ENCODE results near the gene RASGRP3. TPM values are rescaled to one million over a fixed set of nuclear protein-coding genes. Genes with fewer than 3 reads are reported as not detected.
"Not testable (repeated sequence)": the region's sequence is repeated elsewhere in the genome, so short reads cannot be mapped to it uniquely, and the experiment has no call there.

The RASGRP3 gene
- total and polyA plus RNA-seq, 5 experiments from 2014 or later = 0.68 to 3.7 (median 2.2) TPM

- H3K36me3 Mint-ChIP-seq, POLR2A ChIA-PET, H3K4me1 Mint-ChIP-seq, H3K27ac Mint-ChIP-seq, ATAC-seq, H3K9me3 Mint-ChIP-seq, H3K4me3 Mint-ChIP-seq, DNase-seq: not testable (repeated sequence)
- peaks cover 0 to 11% (median 7%) of the 10 kb centered on the region in 5 donors for H3K27me3 Mint-ChIP-seq
Measured at GRCh38 chr2:33442052-33442451, 34.4 kb upstream of the RASGRP3 start.

GRCh38 chr2:33442528-33443079 lies 33.8 kb upstream of the RASGRP3 start:
- Mint-ChIP-seq H3K27me3 (peaks cover 0 to 11% (median 5%) of the 10 kb centered on the region in 5 donors), H3K4me3 (no peak overlapping the region), H3K9me3 (no peaks in the 10 kb centered on the region), H3K4me1 (no peaks in the 10 kb centered on the region), H3K36me3 (no peaks in the 10 kb centered on the region), H3K27ac (no peak overlapping the region)
- DNase-seq = no peak
- POLR2A ChIA-PET = no interaction called here
- no peak for ATAC-seq

- ATAC-seq (no peak), DNase-seq (no peak)
- Mint-ChIP-seq H3K4me1 (no peaks in the 10 kb centered on the region), H3K27me3 (peaks cover 0 to 11% (median 4%) of the 10 kb centered on the region in 5 donors), H3K27ac (no peak overlapping the region), H3K9me3 (no peaks in the 10 kb centered on the region), H3K4me3 (no peak overlapping the region), H3K36me3 (no peaks in the 10 kb centered on the region)
- POLR2A ChIA-PET = interaction anchor here (0.7 kb wide), 1 partner anchor 708 kb away, joined by 3 read pairs; no protein-coding TSS in a partner anchor
Measured at GRCh38 chr2:33443274-33443829, 33.1 kb upstream of the RASGRP3 start.

GRCh38 chr2:33444967-33445366 lies 31.5 kb upstream of the RASGRP3 start:
- Mint-ChIP-seq H3K4me1 (no peaks in the 10 kb centered on the region), H3K27me3 (peaks cover 0 to 1% (median 0%) of the 10 kb centered on the region in 5 donors), H3K36me3 (no peaks in the 10 kb centered on the region), H3K9me3 (no peaks in the 10 kb centered on the region), H3K27ac (no peak overlapping the region), H3K4me3 (no peak overlapping the region)
- POLR2A ChIA-PET = no interaction called here
- ATAC-seq = no peak
- no peak for DNase-seq

GRCh38 chr2:33448220-33448899 lies 28.1 kb upstream of the RASGRP3 start:
- Mint-ChIP-seq H3K27ac (no peak overlapping the region), H3K9me3 (peaks cover 0 to 19% (median 10%) of the 10 kb centered on the region in 9 donors), H3K36me3 (peaks cover 0 to 12% (median 0%) of the 10 kb centered on the region in 3 donors), H3K27me3 (no peaks in the 10 kb centered on the region), H3K4me3 (no peak overlapping the region), H3K4me1 (no peaks in the 10 kb centered on the region)
- DNase-seq (no peak), ATAC-seq (no peak)
- POLR2A ChIA-PET = no interaction called here

- H3K4me1 Mint-ChIP-seq = no peaks in the 10 kb centered on the region
- POLR2A ChIA-PET = no interaction called here
- H3K27ac Mint-ChIP-seq = no peak overlapping the region
- no peak overlapping the region for H3K4me3 Mint-ChIP-seq
- DNase-seq = no peak
- H3K9me3 Mint-ChIP-seq = peaks cover 0 to 26% (median 13%) of the 10 kb centered on the region in 9 donors
- H3K27me3 Mint-ChIP-seq = peaks cover 0 to 2% (median 0%) of the 10 kb centered on the region in 5 donors
- H3K36me3 Mint-ChIP-seq = peaks cover 0 to 12% (median 4%) of the 10 kb centered on the region in 3 donors
- ATAC-seq = no peak
Measured at GRCh38 chr2:33451214-33451613, 25.2 kb upstream of the RASGRP3 start.

- H3K4me1 Mint-ChIP-seq = no peaks in the 10 kb centered on the region
- no peak overlapping the region for H3K4me3 Mint-ChIP-seq
- peaks cover 0 to 26% (median 13%) of the 10 kb centered on the region in 9 donors for H3K9me3 Mint-ChIP-seq
- POLR2A ChIA-PET = no interaction called here
- H3K27ac Mint-ChIP-seq = no peak overlapping the region
- DNase-seq (no peak), ATAC-seq (no peak)
- H3K27me3 Mint-ChIP-seq = peaks cover 0 to 2% (median 0%) of the 10 kb centered on the region in 5 donors
- peaks cover 0 to 12% (median 4%) of the 10 kb centered on the region in 3 donors for H3K36me3 Mint-ChIP-seq
Measured at GRCh38 chr2:33451825-33452224, 24.6 kb upstream of the RASGRP3 start.

- ATAC-seq (no peak), DNase-seq (no peak)
- peaks cover 0 to 12% (median 4%) of the 10 kb centered on the region in 3 donors for H3K36me3 Mint-ChIP-seq
Measured at GRCh38 chr2:33452545-33452944, 23.9 kb upstream of the RASGRP3 start.

GRCh38 chr2:33453905-33454479 lies 22.5 kb upstream of the RASGRP3 start:
- Mint-ChIP-seq H3K4me3 (no peak overlapping the region), H3K27me3 (peaks cover 0 to 2% (median 0%) of the 10 kb centered on the region in 5 donors), H3K4me1 (peaks cover 0 to 4% (median 0%) of the 10 kb centered on the region in 4 donors), H3K36me3 (peaks cover 0 to 12% (median 4%) of the 10 kb centered on the region in 3 donors), H3K27ac (no peak overlapping the region), H3K9me3 (peaks cover 0 to 26% (median 13%) of the 10 kb centered on the region in 9 donors)
- ATAC-seq (no peak), DNase-seq (no peak)
- POLR2A ChIA-PET = no interaction called here

More at GRCh38 chr2:33452545-33452944, 23.9 kb upstream of the RASGRP3 start:
- H3K4me3 Mint-ChIP-seq = no peak overlapping the region
- H3K4me1 Mint-ChIP-seq = peaks cover 0 to 2% (median 0%) of the 10 kb centered on the region in 4 donors
- no peak overlapping the region for H3K27ac Mint-ChIP-seq
- POLR2A ChIA-PET = no interaction called here
- peaks cover 0 to 26% (median 13%) of the 10 kb centered on the region in 9 donors for H3K9me3 Mint-ChIP-seq
- peaks cover 0 to 2% (median 0%) of the 10 kb centered on the region in 5 donors for H3K27me3 Mint-ChIP-seq

GRCh38 chr2:33457556-33458247 lies 18.7 kb upstream of the RASGRP3 start:
- POLR2A ChIA-PET = no interaction called here
- DNase-seq = no peak
- H3K27ac Mint-ChIP-seq = no peak overlapping the region
- no peak overlapping the region for H3K4me3 Mint-ChIP-seq
- H3K4me1 Mint-ChIP-seq = peaks cover 0 to 4% (median 0%) of the 10 kb centered on the region in 4 donors
- peaks cover 0 to 4% (median 0%) of the 10 kb centered on the region in 3 donors for H3K36me3 Mint-ChIP-seq
- peaks cover 0 to 2% (median 0%) of the 10 kb centered on the region in 5 donors for H3K27me3 Mint-ChIP-seq
- peaks cover 0 to 15% (median 5%) of the 10 kb centered on the region in 9 donors for H3K9me3 Mint-ChIP-seq
- ATAC-seq = no peak

- Mint-ChIP-seq H3K36me3 (peaks cover 0 to 4% (median 0%) of the 10 kb centered on the region in 3 donors), H3K4me1 (peaks cover 0 to 4% (median 0%) of the 10 kb centered on the region in 4 donors), H3K4me3 (no peak overlapping the region), H3K27ac (no peak overlapping the region), H3K27me3 (peaks cover 0 to 2% (median 0%) of the 10 kb centered on the region in 5 donors), H3K9me3 (peaks cover 0 to 8% (median 3%) of the 10 kb centered on the region in 9 donors)
- no peak for ATAC-seq
- DNase-seq = no peak
- POLR2A ChIA-PET = no interaction called here
Measured at GRCh38 chr2:33458248-33458819, 18.1 kb upstream of the RASGRP3 start.

- no peak overlapping the region for H3K4me3 Mint-ChIP-seq
Measured at GRCh38 chr2:33459745-33460144, 16.7 kb upstream of the RASGRP3 start.

More at GRCh38 chr2:33459745-33460144, 16.7 kb upstream of the RASGRP3 start:
- ATAC-seq (no peak), DNase-seq (no peak)
- Mint-ChIP-seq H3K36me3 (no peaks in the 10 kb centered on the region), H3K4me1 (peaks cover 0 to 4% (median 0%) of the 10 kb centered on the region in 4 donors), H3K27me3 (peaks cover 0 to 2% (median 0%) of the 10 kb centered on the region in 5 donors), H3K27ac (no peak overlapping the region), H3K9me3 (peaks cover 0 to 2% (median 0%) of the 10 kb centered on the region in 9 donors)
- POLR2A ChIA-PET = no interaction called here

All from naive thymus-derived CD8-positive, alpha-beta T cell (primary cell).